Small intestine (tissue), 16 donors: ENCODE results near the gene STK38. TPM values are rescaled to one million over a fixed set of nuclear protein-coding genes. Genes with fewer than 3 reads are reported as not detected.
A peak's percentile ranks its signal among the peaks of the same experiment; 100 is the strongest.

Experiments
- DNase-seq, 2 donors: peaks; one replicate each; pipeline versions ENCODE4 v3.0.0 to v3.0.0-alpha.2; 2013
- FAIRE-seq: peaks from 2 replicates; lab custom pipeline; 2012; peaks lifted over from hg19 to GRCh38; lab: Jason Lieb, UNC
- H3K27ac ChIP-seq, 3 donors: one replicate each; pipeline ENCODE4 v1.5.1; 2013; ENCODE audit warnings: low read length in 2 of 3, mild to moderate bottlenecking in 2 of 3, control low read depth in 1 of 3, inconsistent platforms in 1 of 3, low read depth in 1 of 3, moderate library complexity in 1 of 3
- H3K27me3 ChIP-seq, 3 donors: one replicate each; pipeline ENCODE4 v1.6.1; 2013; ENCODE audit warnings: low read length in 3 of 3, inconsistent platforms in 1 of 3; ENCODE audit not compliant: control insufficient read depth in 3 of 3, insufficient read depth in 3 of 3
- H3K36me3 ChIP-seq, 3 donors: one replicate each; pipeline ENCODE4 v1.6.1; 2013; ENCODE audit warnings: low read length in 3 of 3, inconsistent platforms in 1 of 3, low read depth in 1 of 3, mild to moderate bottlenecking in 1 of 3, moderate library complexity in 1 of 3; ENCODE audit not compliant: control insufficient read depth in 3 of 3, insufficient read depth in 2 of 3
- H3K4me1 ChIP-seq, 3 donors: one replicate each; pipeline ENCODE4 v1.6.1; 2013; ENCODE audit warnings: low read length in 2 of 3, inconsistent platforms in 1 of 3, low read depth in 1 of 3, mild to moderate bottlenecking in 1 of 3, moderate library complexity in 1 of 3; ENCODE audit not compliant: control insufficient read depth in 3 of 3, insufficient read depth in 2 of 3
- H3K4me3 ChIP-seq, 3 donors: one replicate each; pipeline ENCODE4 v1.5.1; 2013; ENCODE audit warnings: low read length in 3 of 3, control low read depth in 1 of 3, inconsistent platforms in 1 of 3, low read depth in 1 of 3, mild to moderate bottlenecking in 1 of 3, moderate library complexity in 1 of 3
- H3K9me3 ChIP-seq, 2 donors: one replicate each; pipeline ENCODE4 v1.6.1; 2013; ENCODE audit warnings: low read depth in 1 of 2, low read length in 1 of 2; ENCODE audit not compliant: control insufficient read depth in 2 of 2, insufficient read depth in 1 of 2
- WGBS, 3 donors: extraction: QIAGEN DNeasy Blood & Tissue Kit; methylation state at CpG; one replicate each; pipeline ENCODE4 v1.1.7; 2013; 5-methylcytosine and 5-hydroxymethylcytosine counted together
- long read RNA-seq, 10 donors: transcript quantifications; one replicate each; lab custom pipeline, GENCODE V29; 2026
- polyA plus RNA-seq, 4 donors: library from polyadenylated mRNA; stranded (reverse) in 3 of 4; unstranded in 1 of 4; fragments of 200-250 nt in 3 of 4; fragments of 120-200 nt in 1 of 4; gene quantifications; one replicate each; pipeline versions ENCODE4 v1.2.1 to v1.2.3, GENCODE V29; 2013
- donor health status: healthy with polysubstance abuse.
- donor health status: control.
- donor health status: control.
- donor health status: Bipolar disorder and iron deficiency.
- donor health status: healthy.

Gene STK38
- polyA plus RNA-seq = 10 to 100 TPM; 27.6 to 52.1 (median 39.9) TPM
- long read RNA-seq, donor 1, partial matches to known transcripts = 0 of 3 reads
- long read RNA-seq, donor 1, other reads (novel, unspliced or antisense) = 0 of 3 reads
- long read RNA-seq, donor 2, partial matches to known transcripts = 0 of 3 reads
- long read RNA-seq, donor 2, other reads (novel, unspliced or antisense) = 0 of 3 reads
- long read RNA-seq, donor 3 = 0 reads
- long read RNA-seq, donor 4 = 0 reads
- long read RNA-seq, donor 5, partial matches to known transcripts = 11 of 12 reads
- long read RNA-seq, donor 5, other reads (novel, unspliced or antisense) = 0 of 12 reads
- long read RNA-seq, donor 6, partial matches to known transcripts = 8 of 16 reads
- long read RNA-seq, donor 6, other reads (novel, unspliced or antisense) = 5 of 16 reads
- long read RNA-seq, donor 7, partial matches to known transcripts = 0 of 7 reads
- long read RNA-seq, donor 7, other reads (novel, unspliced or antisense) = 5 of 7 reads
- long read RNA-seq, donor 8 = 0 reads
- long read RNA-seq, donor 9 = 0 reads
- long read RNA-seq, donor 10, partial matches to known transcripts = 0 of 10 reads
- long read RNA-seq, donor 10, other reads (novel, unspliced or antisense) = 7 of 10 reads

- DNase-seq = peak; percentile 93 to 96
- peak within 1 kb of the TSS; percentile 85 to 98 (median 92) for H3K4me3 ChIP-seq
- no peaks in the 10 kb centered on the region for H3K9me3 ChIP-seq
- WGBS, 3 donors = 0% methylated on average over 34 to 51 of the region's 51 CpGs
- no peak for FAIRE-seq
- peak within 1 kb of the TSS; percentile 91 to 100 (median 99) for H3K27ac ChIP-seq
- H3K36me3 ChIP-seq = peaks cover 0 to 10% (median 0%) of the 10 kb centered on the region in 3 donors
- H3K27me3 ChIP-seq = no peaks in the 10 kb centered on the region
- H3K4me1 ChIP-seq = peaks cover 5 to 21% (median 10%) of the 10 kb centered on the region in 3 donors
These were observed at the start of gene STK38 for GRCh38 chr6:36546920-36547645. TSS of gene STK38 (minus strand) at chr6:36547479. CDS start at chr6:36540202, 7,277 bp downstream.

- no peaks in the 10 kb centered on the region for H3K27me3 ChIP-seq
- FAIRE-seq (no peak), DNase-seq (no peak)
- peak overlapping the region; percentile 49 to 98 (median 79) for H3K4me3 ChIP-seq
- whole genome bisulfite sequencing, 3 donors = 0 to 1% (median 0%) methylated on average over 5 of the region's 5 CpGs
- peak overlapping the region in 2 of 3 donors; percentile 44 to 95 for H3K27ac ChIP-seq
- peaks cover 20 to 32% (median 27%) of the 10 kb centered on the region in 3 donors for H3K36me3 ChIP-seq
- H3K9me3 ChIP-seq = no peaks in the 10 kb centered on the region
- peaks cover 2 to 32% (median 10%) of the 10 kb centered on the region in 3 donors for H3K4me1 ChIP-seq
These were observed 49.1 kb upstream of the STK38 start for GRCh38 chr6:36596356-36596755.

GRCh38 chr6:36594816-36595643 is 47.8 kb upstream of the STK38 start:
- peaks cover 16 to 26% (median 17%) of the 10 kb centered on the region in 3 donors for H3K36me3 ChIP-seq
- DNase-seq = peak in 1 of 2 donors; percentile 64
- no peaks in the 10 kb centered on the region for H3K27me3 ChIP-seq
- H3K27ac ChIP-seq = peak overlapping the region; percentile 95 to 98 (median 97)
- FAIRE-seq = no peak
- no peaks in the 10 kb centered on the region for H3K9me3 ChIP-seq
- 0% methylated on average over 15 of the region's 15 CpGs for WGBS, 3 donors
- H3K4me1 ChIP-seq = peaks cover 2 to 27% (median 10%) of the 10 kb centered on the region in 3 donors
- H3K4me3 ChIP-seq = peak overlapping the region; percentile 74 to 98 (median 79)

GRCh38 chr6:36594029-36594815 is 46.9 kb upstream of the STK38 start, which contains the start of gene SRSF3:
TSS of gene SRSF3 (plus strand) at chr6:36594362. CDS start at chr6:36596763, 2,401 bp downstream.
- Histone ChIP-seq H3K27me3 (no peaks in the 10 kb centered on the region), H3K27ac (peak within 1 kb of the TSS; percentile 97 to 99 (median 98)), H3K9me3 (no peaks in the 10 kb centered on the region), H3K36me3 (peaks cover 12 to 21% (median 17%) of the 10 kb centered on the region in 3 donors), H3K4me1 (peaks cover 0 to 19% (median 10%) of the 10 kb centered on the region in 3 donors), H3K4me3 (peak within 1 kb of the TSS; percentile 74 to 98 (median 79))
- peak; percentile 98 for DNase-seq
- WGBS, 3 donors = 0% methylated on average over 57 to 58 of the region's 58 CpGs
- FAIRE-seq = no peak

- WGBS, 3 donors = 1 to 4% (median 3%) methylated on average over 15 of the region's 15 CpGs
- DNase-seq (peak; percentile 79 to 88), FAIRE-seq (no peak)
- H3K27ac ChIP-seq = peak overlapping the region; percentile 97 to 99 (median 98)
- peaks cover 0 to 14% (median 6%) of the 10 kb centered on the region in 3 donors for H3K4me1 ChIP-seq
- H3K36me3 ChIP-seq = peaks cover 10 to 18% (median 12%) of the 10 kb centered on the region in 3 donors
- H3K9me3 ChIP-seq = no peaks in the 10 kb centered on the region
- H3K27me3 ChIP-seq = no peaks in the 10 kb centered on the region
- H3K4me3 ChIP-seq = peak overlapping the region; percentile 22 to 98 (median 42)
These were observed 46.3 kb upstream of the STK38 start for GRCh38 chr6:36593569-36594028.

GRCh38 chr6:36592221-36592655 is 45.0 kb upstream of the STK38 start:
- no peak for FAIRE-seq
- no peaks in the 10 kb centered on the region for H3K27me3 ChIP-seq
- H3K4me3 ChIP-seq = no peak overlapping the region
- no peak for DNase-seq
- no peak overlapping the region for H3K27ac ChIP-seq
- H3K9me3 ChIP-seq = no peaks in the 10 kb centered on the region
- H3K36me3 ChIP-seq = peaks cover 3 to 7% (median 3%) of the 10 kb centered on the region in 3 donors
- WGBS, 3 donors = 69 to 88% (median 76%) methylated on average over 12 of the region's 12 CpGs
- H3K4me1 ChIP-seq = peaks cover 0 to 6% (median 0%) of the 10 kb centered on the region in 3 donors

GRCh38 chr6:36590237-36590636 is 43.0 kb upstream of the STK38 start:
- WGBS, 3 donors = 19 to 64% (median 20%) methylated on average over 1 of the region's 1 CpG
- H3K27me3 ChIP-seq = no peaks in the 10 kb centered on the region
- no peaks in the 10 kb centered on the region for H3K9me3 ChIP-seq
- H3K36me3 ChIP-seq = no peaks in the 10 kb centered on the region
- H3K4me1 ChIP-seq = peaks cover 0 to 6% (median 0%) of the 10 kb centered on the region in 3 donors
- peak; percentile 64 to 67 for DNase-seq
- no peak for FAIRE-seq
- H3K4me3 ChIP-seq = no peak overlapping the region
- no peak overlapping the region for H3K27ac ChIP-seq
